HepG2 (cell line): Measurements from ENCODE around the gene CNTN5. TPM values are rescaled to one million over a fixed set of nuclear protein-coding genes. Genes with fewer than 3 reads are reported as not detected.

Experiments
- ATAC-seq: fragments of 200-7000 bp; cut with Tn5 transposase; 3 replicates; pipeline ENCODE4 v1.9.1; 2020; ENCODE audit warnings: mild to moderate bottlenecking, moderate library complexity
- BruUV-seq: library from RNA; stranded (reverse); fragments of 400-500 nt; replicated peaks from 2 replicates; lab custom pipeline; 2021; lab: Mats Ljungman, UMichigan
- CTCF ChIA-PET: fragments of 300-600 bp; formaldehyde crosslinking; extraction: SDS; loops from one replicate; lab custom pipeline; 2021; ENCODE audit warnings: low total read pairs, inconsistent platforms, low intra/inter-chr PET ratio; lab: Yijun Ruan, JAX
- POLR2A ChIA-PET: fragments of 350-600 bp; sonication (Branson Sonifier 250); formaldehyde crosslinking; loops from one replicate; lab custom pipeline; 2020; ENCODE audit warnings: antibody characterized with exemption, inconsistent platforms; lab: Yijun Ruan, JAX
- DNase-seq: peaks from one replicate; pipeline ENCODE4 v3.0.0-alpha.2; 2015; ENCODE audit warnings: low spot score
- FAIRE-seq: peaks from 3 replicates; lab custom pipeline; 2011; peaks lifted over from hg19 to GRCh38; lab: Jason Lieb, UNC
- H2AFZ ChIP-seq: one replicate; pipeline ENCODE4 v1.6.1; 2011; ENCODE audit warnings: low read length, inconsistent platforms
- H3K27ac ChIP-seq: fragments of 300-600 bp; 3 replicates; pipeline ENCODE4 v1.8.0; 2011; ENCODE audit warnings: mixed run types, mild to moderate bottlenecking, mixed read lengths, low read length, inconsistent platforms; ENCODE audit not compliant: insufficient read depth; ENCODE audit errors: extremely low read length
- H3K27me3 ChIP-seq, 2 experiments: fragments of 200-600 bp in 1 of 2; 2 replicates in 1 of 2; 3 replicates in 1 of 2; pipeline versions ENCODE4 v1.6.0 to v1.8.0; 2011; ENCODE audit warnings: low read length in 2 of 2, mild to moderate bottlenecking in 2 of 2, moderate library complexity in 2 of 2, inconsistent platforms in 1 of 2; ENCODE audit not compliant: insufficient read depth in 2 of 2, control insufficient read depth in 1 of 2
- H3K36me3 ChIP-seq, 2 experiments: fragments of 200-600 bp in 1 of 2; replicated peaks in 1 of 2; 2 replicates in 1 of 2; 3 replicates in 1 of 2; pipeline versions ENCODE4 v1.5.1 to v1.8.0; 2011; ENCODE audit warnings: low read length in 2 of 2, inconsistent platforms in 1 of 2; ENCODE audit not compliant: insufficient read depth in 2 of 2, control insufficient read depth in 1 of 2
- H3K4me1 ChIP-seq: 2 replicates; pipeline ENCODE4 v1.5.1; 2012; ENCODE audit warnings: low read length, inconsistent platforms; ENCODE audit not compliant: insufficient read depth
- H3K4me2 ChIP-seq: 2 replicates; pipeline ENCODE4 v1.6.0; 2011; ENCODE audit warnings: low read depth, low read length, inconsistent platforms
- H3K4me3 ChIP-seq, 3 experiments: fragments of 200-600 bp in 1 of 3; sonication (generic), shearing (Covaris generic) in 1 of 3; replicated peaks in 1 of 3; 2 replicates each; pipeline ENCODE4 v1.5.1; 2011 to 2016; ENCODE audit warnings: low read length in 3 of 3, inconsistent platforms in 2 of 3, low read depth in 2 of 3, mild to moderate bottlenecking in 2 of 3, control low read depth in 1 of 3, mixed read lengths in 1 of 3; ENCODE audit not compliant: insufficient read depth in 1 of 3
- H3K79me2 ChIP-seq: one replicate; pipeline ENCODE4 v1.6.1; 2011; ENCODE audit warnings: low read length, inconsistent platforms; ENCODE audit not compliant: insufficient read depth
- H3K9ac ChIP-seq: 2 replicates; pipeline ENCODE4 v1.6.0; 2011; ENCODE audit warnings: mild to moderate bottlenecking, low read depth, low read length, inconsistent platforms; ENCODE audit not compliant: insufficient read depth
- H3K9me3 ChIP-seq: 2 replicates; pipeline ENCODE4 v1.5.1; 2012; ENCODE audit warnings: mild to moderate bottlenecking, low read length
- H4K20me1 ChIP-seq: 2 replicates; pipeline ENCODE4 v1.6.0; 2011; ENCODE audit warnings: inconsistent platforms, mild to moderate bottlenecking, low read length, moderate library complexity; ENCODE audit not compliant: insufficient read depth
- ATAD3A ChIP-seq: sonication (generic); formaldehyde crosslinking; IDR thresholded peaks from 2 replicates; pipeline ENCODE4 v1.4.0; 2020; ENCODE audit warnings: missing genetic modification reagents
- GTF3A ChIP-seq: sonication (generic); formaldehyde crosslinking; conservative IDR thresholded peaks from 2 replicates; pipeline ENCODE4 v1.4.0; 2020; ENCODE audit warnings: mild to moderate bottlenecking, missing genetic modification reagents
- HNRNPK ChIP-seq: fragments of 200-400 bp; formaldehyde crosslinking; IDR thresholded peaks from 2 replicates; pipeline ENCODE4 v1.6.1; 2018; ENCODE audit warnings: low read length, low read depth, moderate library complexity, mild to moderate bottlenecking; ENCODE audit not compliant: poor library complexity, severe bottlenecking
- MXD1 ChIP-seq: sonication (generic); formaldehyde crosslinking; IDR thresholded peaks from 2 replicates; pipeline ENCODE4 v1.4.0; 2020; ENCODE audit warnings: mild to moderate bottlenecking, missing genetic modification reagents
- ONECUT2 ChIP-seq: sonication (generic); formaldehyde crosslinking; IDR thresholded peaks from 2 replicates; pipeline ENCODE4 v1.4.0; 2020; ENCODE audit warnings: missing genetic modification reagents
- STAT5B ChIP-seq: sonication (generic); formaldehyde crosslinking; IDR thresholded peaks from 2 replicates; pipeline ENCODE4 v1.4.0; 2020; ENCODE audit warnings: missing genetic modification reagents
- SUZ12 ChIP-seq: fragments of 150-350 bp; IDR thresholded peaks from 2 replicates; pipeline ENCODE4 v1.6.1; 2014; ENCODE audit warnings: low read depth, low read length
- TAF15 ChIP-seq: fragments of 200-400 bp; formaldehyde crosslinking; IDR thresholded peaks from one replicate; pipeline ENCODE4 v1.6.1; 2018; ENCODE audit warnings: mild to moderate bottlenecking, low read depth, low read length; ENCODE audit not compliant: poor library complexity, severe bottlenecking
- ZNF335 ChIP-seq: sonication (generic); formaldehyde crosslinking; IDR thresholded peaks from 2 replicates; pipeline ENCODE4 v1.4.0; 2020; ENCODE audit warnings: missing genetic modification reagents
- ZNF441 ChIP-seq: sonication (generic); formaldehyde crosslinking; IDR thresholded peaks from 2 replicates; pipeline ENCODE4 v1.7.0; 2021; ENCODE audit warnings: missing genetic modification reagents, borderline replicate concordance
- ZNF468 ChIP-seq: sonication (generic); formaldehyde crosslinking; IDR thresholded peaks from 2 replicates; pipeline ENCODE4 v1.8.0; 2022; ENCODE audit warnings: mild to moderate bottlenecking, moderate library complexity, missing genetic modification reagents
- ZNF510 ChIP-seq: sonication (generic); formaldehyde crosslinking; IDR thresholded peaks from 2 replicates; pipeline ENCODE4 v1.4.0; 2020; ENCODE audit warnings: low read depth, mild to moderate bottlenecking, missing genetic modification reagents
- ZNF607 ChIP-seq: sonication (generic); formaldehyde crosslinking; IDR thresholded peaks from 2 replicates; pipeline ENCODE4 v1.5.1; 2020; ENCODE audit warnings: missing genetic modification reagents, mild to moderate bottlenecking, borderline replicate concordance
- ZNF720 ChIP-seq: sonication (generic); formaldehyde crosslinking; IDR thresholded peaks from 2 replicates; pipeline ENCODE4 v1.4.0; 2020; ENCODE audit warnings: missing genetic modification reagents
- ZNF724P ChIP-seq: sonication (generic); formaldehyde crosslinking; IDR thresholded peaks from 2 replicates; pipeline ENCODE4 v1.8.0; 2022; ENCODE audit warnings: missing genetic modification reagents, borderline replicate concordance
- ZNF788 ChIP-seq: sonication (generic); formaldehyde crosslinking; IDR thresholded peaks from 2 replicates; pipeline ENCODE4 v1.5.0; 2020; ENCODE audit warnings: mild to moderate bottlenecking, missing genetic modification reagents, borderline replicate concordance
- WGBS: methylation state at CpG from one replicate; pipeline ENCODE4 v1.1.6; 2017; ENCODE audit warnings: low lambda C conversion rate; 5-methylcytosine and 5-hydroxymethylcytosine counted together
- in situ Hi-C: cut with HindIII; loops from 2 replicates; pipeline ENCODE4 v1.10.0; 2017; ENCODE audit warnings: low pct_unique_long_range_greater_than_20kb; ENCODE audit not compliant: extremely low pct_ligation_motif_present
- intact Hi-C: fragments of 100-400 bp; cut with micrococcal nuclease; formaldehyde crosslinking; loops from one replicate; pipeline ENCODE4 v1.10.0; 2022; ENCODE audit not compliant: unreplicated experiment
- polyA plus RNA-seq, 8 experiments: library from polyadenylated mRNA; depleted of rRNA in 3 of 8; stranded (reverse) in 7 of 8; unstranded in 1 of 8; fragments of >200 nt; fragmentation: Illumina TruSeq in 4 of 8; extraction: Trizol in 4 of 8; gene quantifications; 2 replicates each; pipeline versions ENCODE4 v1.2.1 to v1.2.3, GENCODE V29; 2011 to 2016; ENCODE audit warnings: low read depth in 4 of 8, missing spikeins in 1 of 8, mixed read lengths in 1 of 8; ENCODE audit not compliant: insufficient read depth in 1 of 8
- total RNA-seq, 5 experiments: library from RNA; depleted of rRNA; stranded (reverse); fragments of >200 nt; fragmentation: Illumina TruSeq; extraction: Trizol; gene quantifications; 2 replicates each; pipeline ENCODE4 v1.2.3, GENCODE V29; 2016; ENCODE audit warnings: low read depth in 1 of 5
- TF ChIP-seq, protein P1 (sequence below): sonication (generic); formaldehyde crosslinking; IDR thresholded peaks from 2 replicates; pipeline ENCODE4 v1.5.0; 2020; ENCODE audit warnings: mild to moderate bottlenecking, missing genetic modification reagents, borderline replicate concordance

The CNTN5 gene
- total and polyA plus RNA-seq, 2 of the 13 experiments (the other 11 are each of a cell fraction or from before 2014, with no cell fraction given) = not detected

GRCh38 chr11:100098560-100098959, 1077.8 kb downstream of the CNTN5 start:
- intact Hi-C loops (no loop called here), in situ Hi-C loops (no loop called here)
- Histone ChIP-seq H2AFZ (no peak overlapping the region), H3K9ac (no peak overlapping the region), H3K27me3 (no peaks in the 10 kb centered on the region), H4K20me1 (no peaks in the 10 kb centered on the region), H3K27ac (no peak overlapping the region), H3K4me1 (no peaks in the 10 kb centered on the region), H3K4me3 (no peak overlapping the region), H3K36me3 (no peaks in the 10 kb centered on the region), H3K79me2 (no peaks in the 10 kb centered on the region), H3K9me3 (no peaks in the 10 kb centered on the region), H3K4me2 (no peak overlapping the region)
- DNase-seq = no peak
- TF ChIP-seq GTF3A (CRISPR knock-in tag) (no peak), ATAD3A (CRISPR knock-in tag) (no peak), ZNF468 (no peak), ZNF441 (CRISPR knock-in tag) (no peak), SUZ12 (no peak), ZNF720 (CRISPR knock-in tag) (no peak), ZNF510 (CRISPR knock-in tag) (no peak), TAF15 (no peak), MXD1 (CRISPR knock-in tag) (no peak), ZNF335 (no peak), ZNF788 (no peak), HNRNPK (no peak), ZNF607 (CRISPR knock-in tag) (no peak), ZNF724P (CRISPR knock-in tag) (no peak), STAT5B (CRISPR knock-in tag) (no peak), ONECUT2 (CRISPR knock-in tag) (no peak)
- TF ChIP-seq, protein P1, sequence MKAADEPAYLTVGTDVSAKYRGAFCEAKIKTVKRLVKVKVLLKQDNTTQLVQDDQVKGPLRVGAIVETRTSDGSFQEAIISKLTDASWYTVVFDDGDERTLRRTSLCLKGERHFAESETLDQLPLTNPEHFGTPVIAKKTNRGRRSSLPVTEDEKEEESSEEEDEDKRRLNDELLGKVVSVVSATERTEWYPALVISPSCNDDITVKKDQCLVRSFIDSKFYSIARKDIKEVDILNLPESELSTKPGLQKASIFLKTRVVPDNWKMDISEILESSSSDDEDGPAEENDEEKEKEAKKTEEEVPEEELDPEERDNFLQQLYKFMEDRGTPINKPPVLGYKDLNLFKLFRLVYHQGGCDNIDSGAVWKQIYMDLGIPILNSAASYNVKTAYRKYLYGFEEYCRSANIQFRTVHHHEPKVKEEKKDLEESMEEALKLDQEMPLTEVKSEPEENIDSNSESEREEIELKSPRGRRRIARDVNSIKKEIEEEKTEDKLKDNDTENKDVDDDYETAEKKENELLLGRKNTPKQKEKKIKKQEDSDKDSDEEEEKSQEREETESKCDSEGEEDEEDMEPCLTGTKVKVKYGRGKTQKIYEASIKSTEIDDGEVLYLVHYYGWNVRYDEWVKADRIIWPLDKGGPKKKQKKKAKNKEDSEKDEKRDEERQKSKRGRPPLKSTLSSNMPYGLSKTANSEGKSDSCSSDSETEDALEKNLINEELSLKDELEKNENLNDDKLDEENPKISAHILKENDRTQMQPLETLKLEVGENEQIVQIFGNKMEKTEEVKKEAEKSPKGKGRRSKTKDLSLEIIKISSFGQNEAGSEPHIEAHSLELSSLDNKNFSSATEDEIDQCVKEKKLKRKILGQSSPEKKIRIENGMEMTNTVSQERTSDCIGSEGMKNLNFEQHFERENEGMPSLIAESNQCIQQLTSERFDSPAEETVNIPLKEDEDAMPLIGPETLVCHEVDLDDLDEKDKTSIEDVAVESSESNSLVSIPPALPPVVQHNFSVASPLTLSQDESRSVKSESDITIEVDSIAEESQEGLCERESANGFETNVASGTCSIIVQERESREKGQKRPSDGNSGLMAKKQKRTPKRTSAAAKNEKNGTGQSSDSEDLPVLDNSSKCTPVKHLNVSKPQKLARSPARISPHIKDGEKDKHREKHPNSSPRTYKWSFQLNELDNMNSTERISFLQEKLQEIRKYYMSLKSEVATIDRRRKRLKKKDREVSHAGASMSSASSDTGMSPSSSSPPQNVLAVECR (CRISPR knock-in tag) = no peak
- ChIA-PET CTCF (no interaction called here), POLR2A (no interaction called here)
- no peak for FAIRE-seq
- no TSS peak for BruUV-seq
- no peak for ATAC-seq
- WGBS = 0% methylated on average over 3 of the region's 3 CpGs
